NCI-H2227 treated with DMSO at 0.1 percent for 48 hours (cell line): ENCODE measurements around the gene EXOSC7.
"Not testable (repeated sequence)": the region's sequence is repeated elsewhere in the genome, so short reads cannot be mapped to it uniquely, and the experiment has no call there.

Experiments
- DNase-seq: peaks from one replicate; lab custom pipeline; 2025; lab: John Stamatoyannopoulos, UW

The EXOSC7 gene

DNA sequence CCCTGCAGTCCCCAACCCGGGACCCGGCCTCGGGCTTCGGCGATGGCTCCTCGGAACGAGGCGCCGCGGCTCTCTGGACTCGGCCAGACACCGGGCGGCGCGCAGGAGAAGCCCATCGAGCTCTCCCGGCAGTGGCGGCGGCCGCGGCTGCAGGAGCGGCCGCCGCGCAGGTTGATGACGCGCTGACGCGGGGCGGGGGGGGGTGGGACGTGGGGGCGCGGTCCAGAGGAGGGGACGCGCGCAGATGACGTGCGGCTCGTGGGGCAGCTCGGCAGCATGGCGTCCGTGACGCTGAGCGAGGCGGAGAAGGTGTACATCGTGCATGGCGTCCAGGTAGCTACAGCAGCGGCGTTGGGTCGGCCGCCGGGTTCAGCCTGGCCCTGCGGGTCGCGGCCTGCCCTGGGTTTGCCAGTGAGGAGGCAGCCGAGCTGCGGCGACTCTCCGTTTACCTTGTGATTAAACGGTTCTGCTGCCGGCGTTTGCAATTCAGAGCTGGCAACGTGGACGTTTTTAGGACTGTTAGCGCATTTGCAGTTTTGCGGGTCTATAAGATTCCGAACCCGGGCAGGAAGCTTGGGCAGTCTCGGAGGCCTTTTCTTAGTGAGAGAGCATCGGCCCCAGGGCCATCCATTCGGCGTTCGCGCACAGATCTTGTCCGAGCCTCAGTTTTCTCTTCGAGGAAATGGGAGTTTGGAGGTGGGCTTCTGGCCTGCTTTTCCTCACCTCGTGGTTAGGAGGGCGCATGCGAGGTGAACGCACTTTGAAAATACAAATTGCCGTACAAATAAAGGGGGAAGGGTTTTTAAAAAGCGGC lies at the start of gene EXOSC7, which contains the start of gene ZDHHC3:
TSS of gene EXOSC7 (plus strand) at position 243 of the 814 bp plus-strand sequence. CDS start at position 277, 34 bp downstream.
TSS of gene ZDHHC3 (minus strand) at position 173 of the 814 bp plus-strand sequence. CDS start 16,738 bp downstream, outside the sequence.
- DNase-seq, result peak; percentile 66

DNA sequence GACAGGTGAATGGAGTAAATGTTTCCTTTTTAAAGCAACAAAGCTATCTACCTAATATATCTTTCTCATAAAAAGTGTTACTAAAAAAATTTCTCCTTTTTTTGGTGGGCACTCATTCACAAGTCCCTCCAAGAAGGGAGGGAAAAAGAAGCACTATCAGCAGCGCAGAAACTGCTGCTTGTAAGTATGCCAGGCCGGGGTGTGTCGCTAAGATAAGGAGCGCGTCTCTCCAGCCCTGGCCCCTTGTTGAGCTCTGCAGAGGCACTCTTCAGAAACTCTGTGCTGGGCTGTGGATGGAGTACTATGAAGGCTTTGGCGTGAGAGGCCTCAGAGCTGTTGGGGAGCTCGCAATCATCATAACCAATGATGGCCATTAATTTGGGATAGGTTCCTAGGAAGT lies 49.1 kb upstream of the EXOSC7 start:
- no peak for DNase-seq

DNA sequence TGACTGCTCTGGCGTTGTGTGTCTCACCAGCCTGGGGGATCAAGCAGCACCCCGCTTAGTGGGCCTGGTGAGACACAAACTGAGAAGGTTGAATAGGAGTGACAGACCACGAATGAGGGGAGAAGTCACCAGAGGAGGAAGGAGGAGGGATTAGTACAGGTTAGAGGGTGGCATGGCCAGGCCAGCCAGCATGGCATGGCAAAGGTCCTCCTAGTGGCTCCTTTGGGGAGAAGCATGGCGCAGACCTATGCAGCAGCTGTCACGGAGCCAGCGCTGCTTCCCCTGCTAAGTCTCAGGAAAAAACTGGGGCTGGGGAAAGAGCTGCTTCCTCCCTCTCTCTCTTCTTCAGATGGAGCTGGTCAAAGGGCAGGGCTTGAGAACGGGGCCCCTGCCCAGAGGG lies 48.7 kb upstream of the EXOSC7 start:
- no peak for DNase-seq

DNA sequence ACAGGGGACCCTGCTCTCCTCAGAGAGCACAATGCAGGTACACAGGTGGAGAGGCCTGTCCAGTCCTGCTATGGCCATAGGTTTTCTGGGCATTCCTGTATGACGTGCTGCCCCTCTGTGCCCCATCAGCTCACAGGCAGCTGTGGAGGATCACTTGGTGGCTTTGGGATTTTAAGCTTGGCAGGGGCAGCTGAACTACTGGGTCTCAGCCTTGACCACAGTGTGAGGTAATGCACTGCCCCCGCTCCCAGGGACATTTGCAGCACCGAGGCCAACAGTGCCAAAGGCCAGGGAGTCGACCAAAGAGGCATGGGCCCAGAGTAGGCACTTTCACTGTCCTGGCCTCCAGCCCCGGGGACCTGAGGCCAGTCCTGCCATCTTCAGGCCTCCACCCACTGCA lies 46.3 kb upstream of the EXOSC7 start:
- no peak for DNase-seq

DNA sequence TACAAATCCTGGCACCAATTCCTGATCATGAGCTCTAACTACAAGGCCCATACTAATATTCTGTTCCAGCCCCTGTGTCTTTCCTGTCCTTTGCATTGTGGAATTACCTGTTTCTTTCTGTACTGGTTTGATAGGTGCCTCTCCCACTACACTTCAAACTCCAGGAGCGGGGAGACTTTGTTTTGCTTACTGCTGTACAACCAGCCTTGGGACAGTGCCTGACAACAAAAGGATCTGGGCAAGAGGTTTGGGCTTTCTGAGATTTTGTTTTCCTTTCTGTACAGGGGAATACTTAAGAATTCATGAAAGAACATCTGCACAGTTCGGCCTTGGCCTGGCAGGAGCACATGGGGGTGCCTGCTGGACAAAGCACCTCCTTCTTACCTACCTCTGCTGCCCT lies 45.1 kb upstream of the EXOSC7 start:
- no peak for DNase-seq

DNA sequence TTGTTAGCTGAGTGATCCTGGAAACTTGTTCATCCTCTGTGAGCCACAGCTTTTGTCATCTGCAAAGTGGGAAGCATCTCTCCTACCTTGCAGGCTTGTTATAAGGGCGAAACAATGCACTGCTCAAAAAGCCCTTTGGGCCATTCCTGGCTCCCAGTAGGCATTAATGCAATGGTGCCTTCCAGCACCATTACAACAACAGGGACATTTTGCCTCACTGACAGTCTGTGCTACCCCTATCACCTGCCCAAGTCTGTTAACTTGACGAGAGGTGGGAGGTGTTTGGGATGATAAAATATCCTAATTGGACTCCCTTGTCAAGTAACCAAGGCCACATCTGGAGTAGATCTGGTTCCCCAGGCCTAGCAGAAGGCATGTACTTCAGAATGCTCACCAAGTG lies 44.3 kb upstream of the EXOSC7 start:
- no peak for DNase-seq

DNA sequence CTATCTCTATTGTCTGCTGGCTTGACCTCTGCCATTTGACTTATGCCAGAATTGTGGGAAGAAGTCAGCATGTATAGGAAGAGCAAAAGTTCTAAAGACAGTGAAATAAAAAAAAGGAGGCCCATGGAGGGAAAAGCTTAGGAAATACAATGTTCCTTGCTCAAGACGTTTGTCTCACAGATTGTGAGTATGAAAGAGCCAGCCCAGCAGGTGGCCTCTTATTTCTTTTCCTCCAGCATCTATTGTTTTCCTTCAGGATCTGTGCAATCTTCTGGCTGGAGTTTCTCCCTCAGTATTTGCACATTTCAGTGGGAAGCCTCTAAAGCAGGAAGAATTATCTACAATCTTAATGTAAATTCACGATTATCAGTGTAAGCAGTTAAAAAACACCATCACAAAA lies 43.8 kb upstream of the EXOSC7 start:
- no peak for DNase-seq

DNA sequence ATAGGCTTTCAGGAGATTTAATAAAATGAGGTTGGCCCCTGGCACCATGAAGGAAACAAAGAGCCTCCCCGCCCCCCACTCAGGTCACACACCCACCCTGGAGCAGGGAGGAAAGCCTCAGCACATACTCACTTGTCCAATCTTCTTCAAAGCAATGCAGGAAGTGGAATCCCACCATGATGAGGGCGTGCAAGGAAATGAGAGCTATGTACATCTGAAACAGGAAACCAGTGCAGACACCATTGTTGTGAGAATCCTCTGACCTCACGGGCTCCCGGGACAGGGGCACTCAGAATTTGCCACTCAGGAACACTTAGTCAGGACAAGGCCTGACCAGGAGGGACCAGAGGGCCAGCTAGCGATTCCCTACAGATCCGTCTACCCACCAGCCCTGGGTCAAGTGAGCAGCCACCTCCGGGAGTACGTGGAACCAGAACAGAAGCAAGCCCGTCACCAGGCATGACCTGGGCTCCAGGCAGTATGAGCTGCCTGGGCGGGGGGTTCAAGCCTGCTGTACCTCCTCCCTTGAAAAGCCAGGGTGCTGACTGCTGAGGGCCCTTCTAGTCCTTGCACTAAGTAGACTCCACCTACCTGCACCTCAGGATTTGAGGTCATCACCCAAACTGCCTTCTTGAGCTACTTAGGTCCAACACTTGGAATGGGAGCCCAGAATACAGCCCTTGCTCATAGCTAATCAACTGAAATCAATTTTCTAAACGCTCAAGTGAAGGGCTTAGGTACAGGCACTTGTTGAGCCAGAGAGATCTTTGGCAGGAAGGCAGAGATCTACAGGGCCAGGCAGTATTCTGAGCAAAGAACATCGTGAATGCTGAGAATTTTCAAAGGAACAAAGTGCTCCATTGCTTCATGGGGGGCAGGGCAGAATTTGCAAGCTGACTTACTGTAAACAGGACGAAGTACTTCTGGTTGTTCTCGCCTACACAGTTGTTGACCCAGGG lies 42.8 kb upstream of the EXOSC7 start:
- DNase-seq, result no peak

DNA sequence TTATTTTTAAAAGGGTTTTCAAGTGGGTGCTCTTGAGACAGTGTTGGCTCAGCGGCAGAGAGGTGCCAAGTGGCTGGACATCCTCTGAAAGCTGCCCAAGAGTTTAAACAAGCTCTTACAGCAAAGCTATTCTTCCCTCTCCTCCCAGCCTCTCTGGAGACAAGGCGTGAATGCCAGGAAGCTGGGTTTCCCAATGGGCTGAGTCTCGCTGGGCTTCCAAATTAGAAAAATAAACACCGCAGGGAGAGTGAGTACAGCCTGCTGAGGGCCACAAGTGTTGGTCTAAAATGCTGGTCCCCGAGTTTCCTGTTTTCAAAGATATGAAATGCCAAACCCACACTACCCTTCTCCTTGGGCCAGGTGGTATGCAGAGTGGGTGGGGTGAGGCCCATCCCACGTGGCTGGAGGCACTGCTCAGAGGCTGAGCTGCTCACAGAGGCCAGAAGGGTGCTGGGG lies 36.4 kb upstream of the EXOSC7 start:
- no peak for DNase-seq

DNA sequence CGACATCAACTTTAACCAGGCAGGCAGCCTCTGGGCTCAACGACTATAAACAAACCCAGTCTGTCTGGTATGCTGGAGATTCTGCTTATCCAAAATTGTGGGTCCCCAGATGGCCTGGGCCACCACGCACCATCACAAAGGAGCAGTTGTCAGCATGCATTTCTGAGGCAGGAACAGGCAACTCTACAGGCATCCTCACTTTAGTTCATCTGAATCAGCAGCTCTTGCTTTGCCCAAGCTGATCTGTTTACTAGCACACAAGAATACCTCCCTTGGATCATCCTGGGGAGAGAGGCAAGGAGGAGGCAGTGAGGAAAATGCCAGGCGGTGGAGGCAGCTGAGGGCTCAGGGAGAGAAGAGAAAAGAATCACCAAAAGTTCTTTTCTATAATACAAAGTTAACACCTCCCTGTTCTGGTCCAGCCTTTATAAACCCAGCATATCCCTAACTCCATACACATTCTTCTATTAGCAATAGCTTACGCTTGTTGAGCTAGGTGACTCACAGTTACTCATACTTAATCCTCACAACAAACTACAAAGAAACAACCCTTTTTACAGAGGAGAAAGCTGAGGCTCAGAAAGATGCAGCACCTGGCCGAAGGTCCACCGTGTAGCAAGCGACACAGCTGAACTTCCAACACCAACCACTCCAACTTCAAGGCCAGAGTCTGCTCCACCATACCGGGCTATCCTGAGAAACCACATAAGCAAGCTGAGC lies 33.7 kb upstream of the EXOSC7 start:
- DNase-seq, result no peak

DNA sequence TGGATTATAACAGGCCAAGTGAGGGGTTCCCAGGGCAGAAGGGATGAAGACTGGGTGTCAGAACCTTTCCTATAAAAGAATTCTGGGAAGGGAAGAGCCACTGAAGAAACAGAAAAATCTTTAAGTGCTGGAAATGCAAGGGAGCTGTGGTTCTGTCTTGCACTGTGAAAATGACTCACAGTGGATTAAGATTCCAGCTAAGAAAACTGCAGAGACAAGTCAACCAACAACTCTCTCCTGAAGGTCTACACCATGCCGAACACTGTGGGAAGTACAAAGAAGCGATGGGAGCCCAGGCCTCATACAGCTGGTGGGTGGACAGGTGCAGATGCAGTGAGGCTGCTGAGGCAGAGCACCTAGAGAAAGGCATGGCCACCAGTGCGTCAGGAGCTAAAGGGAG lies 27.8 kb upstream of the EXOSC7 start:
- DNase-seq, result no peak

DNA sequence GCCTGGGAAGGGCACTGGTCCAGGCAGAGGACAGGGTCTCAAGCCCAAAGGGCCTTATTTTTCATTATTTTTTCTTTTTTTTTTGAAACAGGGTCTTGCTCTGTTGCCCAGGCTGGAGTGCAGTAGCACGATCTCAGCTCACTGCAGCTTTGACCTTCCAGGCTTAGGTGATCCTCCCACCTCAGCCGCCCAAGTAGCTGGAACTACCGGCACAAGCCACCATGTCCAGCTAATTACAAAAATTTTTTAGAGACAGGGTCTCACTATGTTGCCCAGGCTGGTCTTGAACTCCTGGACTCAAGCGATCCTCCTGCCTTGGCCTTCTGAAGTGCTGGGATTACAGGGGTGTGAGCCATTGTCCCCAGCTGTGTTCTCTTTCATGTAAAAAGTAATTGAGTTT lies 26.3 kb upstream of the EXOSC7 start:
- DNase-seq, result not testable (repeated sequence)

DNA sequence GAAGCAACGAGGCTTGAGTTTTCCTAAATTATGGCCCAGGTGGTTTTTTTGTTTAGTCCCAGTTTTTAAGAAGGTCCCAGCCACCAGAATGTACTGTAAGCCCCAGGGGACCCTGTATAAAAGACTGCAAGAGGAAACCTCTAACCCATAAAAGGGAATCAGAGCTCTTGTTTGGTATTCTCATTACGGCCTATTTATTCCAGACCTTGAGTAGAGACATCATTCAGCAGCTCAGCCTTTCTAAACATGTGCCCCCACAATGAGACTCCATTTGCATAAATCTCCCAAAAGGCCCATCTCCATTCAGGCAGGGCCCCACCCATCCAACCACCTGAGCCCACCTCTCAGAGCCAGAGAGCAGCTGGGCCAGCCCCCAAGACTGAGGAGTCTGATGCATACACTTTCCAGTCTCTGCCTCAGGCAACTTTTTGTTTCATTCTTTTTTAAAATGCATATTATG lies 25.7 kb upstream of the EXOSC7 start:
- no peak for DNase-seq

DNA sequence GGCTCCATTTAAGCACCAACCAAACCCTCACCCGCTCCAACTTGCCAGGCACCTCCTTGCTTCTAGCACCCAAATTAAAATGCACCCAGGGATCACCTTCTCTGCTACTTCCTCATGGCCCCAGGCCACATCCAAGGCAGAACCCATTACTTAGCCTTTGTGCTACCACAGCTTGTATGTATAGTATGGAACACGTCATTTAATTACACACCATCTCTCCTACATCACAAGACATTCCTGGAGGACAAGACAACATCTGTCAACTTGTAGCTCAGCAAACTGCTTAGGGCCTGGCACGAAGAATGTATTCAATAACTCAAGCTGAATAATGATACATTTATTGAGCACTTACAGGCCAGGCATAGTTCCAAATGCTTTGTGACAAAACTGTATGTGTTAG lies 23.4 kb upstream of the EXOSC7 start:
- DNase-seq, result no peak

DNA sequence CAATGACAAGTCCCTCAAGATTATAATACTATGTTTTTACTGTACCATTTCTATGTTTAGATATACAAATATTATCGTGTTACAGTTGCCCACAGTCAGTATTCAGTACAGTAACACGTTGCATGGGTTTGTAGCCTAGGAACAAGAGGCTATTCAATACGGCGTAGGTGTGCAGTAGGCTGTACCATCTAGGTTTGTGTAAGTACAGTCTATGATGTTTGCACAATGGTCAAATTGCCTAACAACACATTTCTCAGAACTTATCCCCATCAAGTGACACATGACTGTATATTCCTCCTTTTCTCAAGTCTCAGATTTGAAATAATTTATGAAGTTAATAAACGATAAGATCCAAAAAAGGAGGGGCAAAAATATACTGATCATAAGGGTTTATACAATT lies 21.7 kb upstream of the EXOSC7 start:
- no peak for DNase-seq

DNA sequence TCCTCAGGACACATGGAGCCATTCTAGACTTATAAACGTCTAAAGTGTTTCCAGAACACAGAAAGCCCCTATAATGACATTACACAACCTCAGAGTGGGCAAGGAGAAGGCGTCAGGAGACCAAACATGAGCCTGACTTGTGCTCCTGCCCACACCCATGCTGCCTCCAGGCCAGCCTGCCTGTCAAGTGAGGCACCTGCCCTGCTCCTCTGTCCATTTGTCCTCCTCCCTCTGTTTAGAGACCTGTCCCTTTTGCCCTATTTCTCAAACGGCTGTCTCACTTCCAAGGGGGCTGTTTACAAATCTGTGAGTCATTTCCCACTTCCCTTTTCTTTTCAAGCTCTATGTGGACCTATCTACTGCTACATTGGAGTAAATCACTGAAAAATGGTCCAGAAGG lies 21.1 kb upstream of the EXOSC7 start:
- no peak for DNase-seq

DNA sequence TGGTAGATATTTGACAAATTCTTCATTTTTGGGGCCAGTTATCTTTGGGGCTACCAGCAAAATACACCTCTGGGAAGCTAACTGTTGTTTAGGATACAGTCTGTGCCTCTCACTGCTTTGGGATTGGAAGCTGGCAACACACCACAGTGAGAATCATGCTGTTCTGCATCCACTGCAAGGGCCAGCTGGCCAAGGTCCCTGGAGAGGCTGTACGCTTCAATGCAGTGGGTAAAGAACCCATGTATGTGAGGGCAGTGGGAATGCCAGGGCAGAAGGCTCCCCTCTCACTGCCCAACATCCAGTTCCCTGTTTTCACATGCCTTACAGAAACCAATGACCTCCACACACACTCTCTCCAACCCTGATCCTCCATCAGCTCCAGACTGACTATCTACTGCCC lies 20.1 kb upstream of the EXOSC7 start:
- no peak for DNase-seq

DNA sequence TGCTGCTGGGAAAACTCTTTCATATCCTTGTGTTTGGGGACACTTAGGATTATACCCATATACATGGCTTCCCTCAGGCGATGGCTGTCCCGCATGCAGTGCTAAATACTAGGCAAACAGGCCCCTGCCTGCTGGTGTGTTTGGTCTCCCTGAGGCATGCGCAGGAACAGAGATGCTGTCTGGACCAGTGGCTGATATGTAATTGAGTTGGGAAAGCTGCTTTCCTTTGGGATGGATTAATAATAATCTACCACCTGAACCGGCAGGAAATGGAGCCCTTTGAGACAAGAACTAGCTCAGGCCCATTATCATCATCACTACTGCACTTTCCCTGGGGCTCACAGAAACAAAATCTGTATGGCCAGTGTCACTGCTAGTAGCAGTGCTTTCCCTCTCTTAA lies 18.1 kb upstream of the EXOSC7 start:
- DNase-seq, result no peak

DNA sequence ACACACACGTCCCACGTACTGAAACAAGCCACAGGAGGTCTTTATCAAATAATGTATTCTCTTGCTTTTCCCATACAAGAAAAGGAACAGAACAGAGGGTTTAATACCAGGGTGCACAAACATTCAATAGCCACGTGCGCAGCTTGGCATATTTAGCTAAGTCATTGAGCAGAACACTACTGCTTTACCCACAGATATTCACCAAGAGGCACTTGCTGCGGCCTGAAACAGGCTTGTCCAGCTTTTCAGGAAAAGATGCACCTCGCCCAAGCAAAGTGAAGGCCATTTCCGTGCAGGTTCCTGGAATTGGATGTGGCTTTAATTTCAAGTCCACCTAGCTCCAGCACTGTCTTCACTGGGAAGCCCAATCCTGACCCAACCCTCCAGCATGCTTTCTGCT lies 17.7 kb upstream of the EXOSC7 start:
- DNase-seq, result no peak

DNA sequence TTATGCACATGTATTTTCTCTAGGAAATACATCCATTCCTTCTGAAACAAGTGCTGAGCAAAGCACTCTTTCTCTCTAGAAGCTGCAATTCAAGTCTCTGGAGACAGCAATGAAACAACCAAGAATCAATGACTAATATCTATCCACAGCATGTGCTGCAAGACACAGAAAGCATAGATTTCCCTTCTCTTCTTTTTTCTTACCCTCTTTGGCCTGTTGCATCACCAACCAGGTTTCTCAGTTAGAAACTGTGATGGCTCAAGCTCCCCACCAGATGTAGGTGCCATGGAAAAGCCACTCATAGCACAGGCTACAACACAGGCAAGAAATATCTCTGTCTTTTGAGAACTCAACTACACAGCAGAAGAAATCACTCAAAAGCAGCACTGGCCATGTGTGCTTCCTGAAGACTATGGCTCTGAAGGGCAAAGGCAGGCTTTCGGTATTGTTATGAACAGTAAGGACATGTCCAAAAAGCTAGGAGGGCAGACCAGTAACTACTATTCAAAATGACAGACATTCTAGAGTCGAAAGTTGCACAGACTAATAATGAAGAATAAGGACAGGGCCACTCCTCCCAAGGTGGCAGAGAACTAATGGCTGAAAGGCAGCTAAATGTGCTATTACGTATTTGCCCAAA lies 15.5 kb upstream of the EXOSC7 start:
- no peak for DNase-seq

DNA sequence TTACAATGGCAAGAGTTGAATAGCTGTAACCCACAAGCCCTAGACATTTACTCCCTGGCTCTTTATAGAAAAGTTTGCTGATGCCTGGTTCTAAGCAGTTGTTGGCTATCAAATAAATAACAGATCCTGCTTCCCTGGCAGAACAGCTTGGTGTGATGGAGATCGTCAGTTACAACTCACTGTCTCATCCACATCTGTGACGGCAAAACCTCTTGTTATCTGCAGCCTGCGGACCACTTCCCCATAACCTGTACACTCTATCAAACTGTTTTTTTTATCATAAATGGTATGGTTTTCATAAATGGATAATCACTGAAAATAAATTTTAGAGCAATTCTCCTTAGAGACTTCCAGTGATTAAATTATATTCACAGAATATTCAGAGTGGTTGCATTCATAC lies 14.2 kb upstream of the EXOSC7 start:
- no peak for DNase-seq
